Tibial nerve (tissue), 3 donors: Measurements from ENCODE around the gene TBC1D16.

Experiments
- POLR2A ChIP-seq, 2 donors: fragments of 450-650 bp; IDR thresholded peaks; one replicate each; pipeline ENCODE4 v1.6.1; 2017; ENCODE audit warnings: antibody characterized with exemption in 2 of 2, mild to moderate bottlenecking in 2 of 2, moderate library complexity in 2 of 2
- TF ChIP-seq, protein P1 (sequence below), 5 experiments: fragments of 200-600 bp in 3 of 5; fragments of 450-650 bp in 2 of 5; sonication (generic) in 3 of 5; IDR thresholded peaks; one replicate each; pipeline ENCODE4 v1.5.1; 2016 to 2019; ENCODE audit warnings: antibody characterized with exemption in 5 of 5, mild to moderate bottlenecking in 3 of 5, moderate library complexity in 2 of 5

DNA sequence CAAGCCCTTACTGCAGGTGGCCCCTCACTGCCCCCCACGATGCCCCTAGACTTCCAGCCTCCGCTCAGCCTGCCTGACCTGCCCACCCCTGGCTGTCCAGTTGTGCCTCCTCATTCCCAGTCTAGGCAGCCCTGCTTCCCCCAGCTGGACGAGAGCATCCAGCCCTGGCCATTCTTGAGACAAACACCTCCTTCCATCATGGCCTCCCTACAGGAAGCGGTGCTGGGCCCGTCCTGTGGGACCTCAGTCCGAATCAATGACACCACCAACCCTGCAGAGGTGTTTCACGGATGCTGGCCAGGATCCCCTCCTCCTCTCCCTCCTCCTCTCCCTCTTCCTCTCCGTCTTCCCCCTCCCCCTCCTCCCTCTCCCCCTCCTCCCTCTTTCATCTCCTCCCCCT lies 29.0 kb upstream of the TBC1D16 start:
- TF ChIP-seq, protein P1, sequence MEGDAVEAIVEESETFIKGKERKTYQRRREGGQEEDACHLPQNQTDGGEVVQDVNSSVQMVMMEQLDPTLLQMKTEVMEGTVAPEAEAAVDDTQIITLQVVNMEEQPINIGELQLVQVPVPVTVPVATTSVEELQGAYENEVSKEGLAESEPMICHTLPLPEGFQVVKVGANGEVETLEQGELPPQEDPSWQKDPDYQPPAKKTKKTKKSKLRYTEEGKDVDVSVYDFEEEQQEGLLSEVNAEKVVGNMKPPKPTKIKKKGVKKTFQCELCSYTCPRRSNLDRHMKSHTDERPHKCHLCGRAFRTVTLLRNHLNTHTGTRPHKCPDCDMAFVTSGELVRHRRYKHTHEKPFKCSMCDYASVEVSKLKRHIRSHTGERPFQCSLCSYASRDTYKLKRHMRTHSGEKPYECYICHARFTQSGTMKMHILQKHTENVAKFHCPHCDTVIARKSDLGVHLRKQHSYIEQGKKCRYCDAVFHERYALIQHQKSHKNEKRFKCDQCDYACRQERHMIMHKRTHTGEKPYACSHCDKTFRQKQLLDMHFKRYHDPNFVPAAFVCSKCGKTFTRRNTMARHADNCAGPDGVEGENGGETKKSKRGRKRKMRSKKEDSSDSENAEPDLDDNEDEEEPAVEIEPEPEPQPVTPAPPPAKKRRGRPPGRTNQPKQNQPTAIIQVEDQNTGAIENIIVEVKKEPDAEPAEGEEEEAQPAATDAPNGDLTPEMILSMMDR (IDR thresholded peaks at IDR 0.05), result no peak
- no peak for TF ChIP-seq POLR2A (IDR thresholded peaks at IDR 0.05)
